Keratinocyte (primary cell): ENCODE data around the gene RAN.
"Not testable (repeated sequence)": the region's sequence is repeated elsewhere in the genome, so short reads cannot be mapped to it uniquely, and the experiment has no call there.

ENCODE experiments used
- CTCF ChIP-seq, 3 experiments: IDR thresholded peaks in 1 of 3; conservative IDR thresholded peaks in 1 of 3; optimal IDR thresholded peaks in 1 of 3; 2 replicates in 2 of 3; 3 replicates in 1 of 3; pipeline versions ENCODE3 to v1.5.1; 2011; ENCODE audit warnings: low read length in 3 of 3, mild to moderate bottlenecking in 3 of 3, moderate library complexity in 2 of 3, control low read depth in 1 of 3, inconsistent platforms in 1 of 3; ENCODE audit not compliant: insufficient read depth in 2 of 3; ENCODE audit errors: extremely low read depth in 1 of 3
- EZH2 ChIP-seq: IDR thresholded peaks from one replicate; pipeline ENCODE4 v1.6.1; 2012; ENCODE audit warnings: inconsistent platforms, mild to moderate bottlenecking, low read length, moderate library complexity

DNA sequence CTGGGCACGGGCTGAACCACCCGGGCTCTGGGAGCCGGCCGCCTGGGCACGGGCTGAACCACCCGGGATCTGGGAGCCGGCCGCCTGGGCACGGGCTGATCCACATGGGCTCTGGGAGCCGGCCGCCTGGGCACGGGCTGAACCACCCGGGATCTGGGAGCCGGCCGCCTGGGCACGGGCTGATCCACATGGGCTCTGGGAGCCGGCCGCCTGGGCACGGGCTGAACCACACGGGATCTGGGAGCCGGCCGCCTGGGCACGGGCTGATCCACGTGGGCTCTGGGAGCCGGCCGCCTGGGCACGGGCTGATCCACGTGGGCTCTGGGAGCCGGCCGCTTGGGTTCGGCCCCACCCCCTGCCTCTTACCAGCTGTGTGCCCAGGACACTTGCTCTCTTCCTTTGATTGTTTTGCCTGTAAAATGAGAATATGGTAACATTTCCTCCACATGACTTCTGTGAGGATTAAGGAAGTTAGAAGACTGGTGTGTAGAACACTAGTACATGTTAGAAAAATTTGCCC is 33.1 kb downstream of the RAN start:
- TF ChIP-seq CTCF (optimal IDR thresholded peaks at IDR 0.05 in 1 of 3, IDR thresholded peaks at IDR 0.05 in 1 of 3, conservative IDR thresholded peaks at IDR 0.05 in 1 of 3; ENCODE audit: extremely low read depth in 1 of 3, insufficient read depth in 2 of 3, low read length in 3 of 3); EZH2: not testable (repeated sequence)
